GM12874 (cell line): ENCODE results near the gene SLC24A5.

ENCODE experiments used
- TF ChIP-seq, protein P1 (sequence below): IDR thresholded peaks from 2 replicates; pipeline ENCODE4 v1.5.1; 2011; ENCODE audit warnings: low read depth, mild to moderate bottlenecking, control low read depth, low read length, moderate library complexity; ENCODE audit not compliant: insufficient read depth

The SLC24A5 gene

DNA sequence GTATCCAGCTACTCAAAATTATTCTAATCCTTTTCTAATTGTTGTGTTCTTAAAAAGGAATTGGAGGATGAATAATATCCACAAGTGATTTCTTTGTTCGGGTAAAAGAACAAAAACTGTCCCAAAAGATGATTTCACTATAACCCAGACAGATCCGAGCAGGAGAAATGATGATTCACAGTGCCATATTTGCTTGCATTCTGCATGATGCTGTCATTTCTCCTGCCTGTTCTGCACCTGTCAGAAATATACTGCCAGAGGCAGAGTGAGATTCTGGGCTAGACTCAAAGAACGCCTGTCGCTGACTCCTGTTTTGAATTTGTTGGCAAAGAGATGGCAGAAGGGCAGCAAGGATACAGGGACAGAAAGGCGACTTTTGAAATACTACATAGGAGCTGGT, 34.7 kb upstream of the SLC24A5 start:
- TF ChIP-seq, protein P1, sequence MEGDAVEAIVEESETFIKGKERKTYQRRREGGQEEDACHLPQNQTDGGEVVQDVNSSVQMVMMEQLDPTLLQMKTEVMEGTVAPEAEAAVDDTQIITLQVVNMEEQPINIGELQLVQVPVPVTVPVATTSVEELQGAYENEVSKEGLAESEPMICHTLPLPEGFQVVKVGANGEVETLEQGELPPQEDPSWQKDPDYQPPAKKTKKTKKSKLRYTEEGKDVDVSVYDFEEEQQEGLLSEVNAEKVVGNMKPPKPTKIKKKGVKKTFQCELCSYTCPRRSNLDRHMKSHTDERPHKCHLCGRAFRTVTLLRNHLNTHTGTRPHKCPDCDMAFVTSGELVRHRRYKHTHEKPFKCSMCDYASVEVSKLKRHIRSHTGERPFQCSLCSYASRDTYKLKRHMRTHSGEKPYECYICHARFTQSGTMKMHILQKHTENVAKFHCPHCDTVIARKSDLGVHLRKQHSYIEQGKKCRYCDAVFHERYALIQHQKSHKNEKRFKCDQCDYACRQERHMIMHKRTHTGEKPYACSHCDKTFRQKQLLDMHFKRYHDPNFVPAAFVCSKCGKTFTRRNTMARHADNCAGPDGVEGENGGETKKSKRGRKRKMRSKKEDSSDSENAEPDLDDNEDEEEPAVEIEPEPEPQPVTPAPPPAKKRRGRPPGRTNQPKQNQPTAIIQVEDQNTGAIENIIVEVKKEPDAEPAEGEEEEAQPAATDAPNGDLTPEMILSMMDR = no peak

DNA sequence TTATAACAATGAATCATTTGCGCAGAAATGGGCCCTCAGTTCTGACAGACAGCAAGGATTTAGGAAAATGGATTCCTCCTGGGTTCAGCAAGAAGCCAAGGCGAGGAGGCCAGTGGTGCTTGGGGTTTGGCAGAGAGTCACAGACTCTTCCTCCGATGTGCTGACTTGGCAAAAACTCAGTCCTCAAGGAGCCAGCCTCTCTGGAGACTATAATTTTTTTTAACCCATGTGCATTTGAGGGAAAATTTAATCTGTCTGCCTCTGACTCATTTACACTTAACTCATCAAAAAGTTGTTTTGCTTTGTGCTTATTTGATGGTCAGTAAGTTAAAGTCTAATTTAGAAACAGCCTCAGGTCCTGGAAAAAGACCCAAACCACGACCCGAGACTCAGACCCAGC, 34.2 kb upstream of the SLC24A5 start:
- TF ChIP-seq, protein P1 = no peak

DNA sequence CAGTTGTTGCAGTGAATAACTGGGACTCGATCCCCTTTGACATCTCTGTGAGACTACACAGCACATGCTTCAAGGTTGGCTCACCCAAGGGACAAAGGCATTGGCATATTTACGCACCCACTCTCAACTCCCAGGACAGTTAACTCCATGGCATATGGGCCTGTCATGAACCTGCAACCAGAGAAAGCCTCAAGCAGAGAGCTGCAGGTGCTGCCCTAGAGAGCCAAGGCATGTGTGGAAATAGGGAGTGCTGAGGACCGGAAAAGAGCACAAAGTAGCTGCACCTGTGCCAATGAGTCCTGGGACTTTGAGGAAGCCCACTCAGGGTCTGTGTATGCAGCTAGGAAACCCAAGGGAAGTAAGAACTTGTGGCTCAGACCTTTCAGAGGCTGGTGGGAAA, 32.9 kb upstream of the SLC24A5 start:
- TF ChIP-seq, protein P1 = no peak

DNA sequence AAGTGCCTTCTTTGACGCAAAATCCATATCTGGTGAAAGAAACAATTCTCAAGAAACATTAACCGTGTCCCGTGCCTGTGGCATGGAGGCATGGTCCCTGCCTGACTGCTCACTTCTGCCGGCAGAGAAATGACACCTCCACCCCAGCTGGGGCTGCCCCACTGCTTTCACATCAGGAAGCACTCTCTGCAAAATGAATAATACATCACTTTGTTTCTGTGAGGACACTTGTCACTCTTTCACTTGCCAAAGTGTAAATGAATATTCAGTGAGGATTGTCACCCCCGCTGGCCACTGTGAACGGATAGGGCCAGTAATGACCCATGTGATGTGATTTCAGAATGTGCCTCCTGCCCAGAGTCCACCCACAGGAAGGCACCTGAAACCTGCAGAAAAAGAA, 31.1 kb upstream of the SLC24A5 start:
- TF ChIP-seq, protein P1 = no peak

DNA sequence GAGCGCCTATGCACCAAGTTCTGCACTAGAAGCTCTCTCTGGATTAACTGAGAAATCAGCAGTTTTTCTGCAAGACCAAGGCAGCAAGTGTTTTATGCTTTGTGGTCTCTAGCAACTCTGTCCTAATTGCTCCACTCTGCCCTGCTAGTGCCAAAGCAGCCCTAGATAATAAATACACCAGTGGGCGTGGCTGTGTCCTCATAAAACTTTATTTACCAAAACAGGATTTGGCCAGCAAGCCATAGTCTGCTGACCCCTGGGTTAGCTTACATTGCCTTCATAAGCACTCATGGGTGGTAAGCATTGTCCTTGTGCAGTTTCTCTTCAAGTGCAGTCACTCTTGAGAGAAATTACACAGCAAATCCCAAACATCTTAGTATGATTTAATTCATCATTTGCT, 30.7 kb upstream of the SLC24A5 start:
- TF ChIP-seq, protein P1 = no peak

DNA sequence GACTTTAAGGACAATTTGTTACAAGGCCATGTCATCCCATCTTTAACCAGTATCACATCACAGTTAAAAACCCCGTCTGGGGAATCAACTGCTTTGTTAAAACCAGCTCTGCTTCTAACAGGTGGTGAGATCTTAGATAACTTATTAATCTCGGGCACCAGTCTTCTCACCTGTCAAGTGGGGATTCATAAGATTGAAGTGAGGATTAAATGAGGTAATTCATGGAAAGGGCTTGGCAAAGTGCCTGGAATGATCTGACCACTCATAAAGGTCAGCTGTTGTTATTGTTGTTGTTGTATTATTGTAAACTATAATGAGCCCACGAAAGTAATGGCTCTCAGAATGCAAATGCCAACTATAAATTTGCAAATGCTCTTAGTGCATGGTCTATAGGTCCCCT, 30.1 kb upstream of the SLC24A5 start:
- TF ChIP-seq, protein P1 = no peak

DNA sequence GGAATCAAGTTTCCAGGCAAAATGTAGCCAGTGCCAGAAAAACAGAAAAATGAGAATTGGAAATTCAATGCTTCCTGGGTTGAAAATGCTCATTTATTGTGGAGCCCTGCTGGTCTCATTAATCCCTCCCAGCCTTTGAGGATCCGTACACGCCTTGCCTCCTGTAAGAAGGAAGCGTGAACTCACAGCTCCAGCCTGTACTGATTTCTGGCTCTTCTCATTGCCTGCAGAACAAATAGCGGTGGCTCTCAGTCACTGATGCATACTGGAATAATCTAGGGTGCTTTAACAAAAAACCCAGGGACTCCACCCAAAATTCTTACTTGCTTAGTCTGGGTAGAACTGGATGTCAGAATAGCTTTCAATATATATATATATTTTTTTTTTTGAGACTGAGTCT, 29.3 kb upstream of the SLC24A5 start:
- TF ChIP-seq, protein P1 = no peak

DNA sequence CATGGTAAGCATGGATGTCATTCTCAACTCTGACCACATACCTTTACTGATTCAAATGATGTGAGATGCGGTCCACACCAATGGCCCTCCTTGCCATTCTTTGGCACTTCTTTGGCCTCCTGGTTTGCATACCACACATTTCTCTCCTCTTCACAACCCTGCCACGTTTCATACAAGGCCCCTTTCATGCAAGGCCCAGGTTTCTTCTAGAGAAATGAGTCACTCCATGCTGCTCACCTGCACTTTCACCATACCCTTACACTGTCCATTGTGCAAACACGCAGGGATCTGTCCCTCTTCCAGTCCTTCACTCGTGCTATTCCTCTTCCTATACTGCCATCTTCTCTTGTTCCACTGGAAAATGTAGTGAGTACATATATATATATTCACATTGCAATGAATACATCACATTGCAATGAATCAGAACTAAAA, 24.4 kb upstream of the SLC24A5 start:
- TF ChIP-seq, protein P1 = no peak
